GM18861 (cell line): ENCODE data around the gene CTBP1.

Experiments used
- ATAC-seq: cut with Tn5 transposase; IDR thresholded peaks from one replicate; pipeline ENCODE4 v1.9.1; 2021; ENCODE audit not compliant: unreplicated experiment

Gene CTBP1

DNA sequence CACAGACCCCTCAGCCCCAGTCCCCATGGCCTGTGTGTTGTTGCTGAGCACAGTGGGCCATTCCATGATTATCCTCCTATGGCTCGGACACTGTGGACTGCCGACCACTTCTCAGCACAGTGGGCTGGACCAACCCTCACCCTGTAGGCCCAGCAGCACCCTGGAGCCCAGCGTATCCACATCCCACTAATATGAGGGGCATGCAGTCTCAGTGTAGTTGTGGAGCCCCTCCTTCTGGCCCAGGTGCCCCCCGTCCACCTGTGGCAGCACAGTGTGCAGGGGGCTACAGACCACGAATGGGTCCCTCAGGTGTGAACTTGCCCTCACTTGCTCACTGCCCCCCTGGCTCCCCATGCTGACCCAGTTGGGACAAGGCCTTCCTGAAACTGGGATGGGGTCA is 84.5 kb downstream of the CTBP1 start:
- no peak for ATAC-seq

DNA sequence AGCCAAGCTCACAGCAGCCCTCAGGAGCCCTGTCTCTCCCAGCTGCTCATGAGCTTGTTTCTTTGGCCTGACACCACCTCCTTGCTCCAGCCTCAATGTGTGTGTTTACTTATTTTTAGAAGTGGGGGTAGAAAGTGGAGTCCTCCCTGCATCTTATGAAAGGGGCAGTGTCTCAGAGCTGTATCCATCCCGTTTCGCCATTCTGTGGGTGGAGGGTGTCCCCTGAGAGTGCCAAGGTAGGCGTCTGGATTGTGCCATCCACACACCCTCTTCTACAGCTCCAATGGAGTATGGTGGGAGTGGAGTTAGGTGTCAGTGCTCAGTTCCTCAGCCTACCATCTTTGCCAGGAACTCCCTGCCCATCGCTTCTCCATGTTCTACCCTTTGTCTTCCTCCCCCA is 84.9 kb downstream of the CTBP1 start:
- no peak for ATAC-seq
